ENCODE measurements around the gene FNDC10.

Gene FNDC10

GRCh38 chr1:1627829-1628753, 28.2 kb upstream of the FNDC10 start:
- peak; percentile 67 for DNase-seq

- DNase-seq = no peak
Measured at GRCh38 chr1:1627261-1627828, 27.4 kb upstream of the FNDC10 start.

- no peak for DNase-seq
Measured at GRCh38 chr1:1626207-1627141, 26.5 kb upstream of the FNDC10 start.

- DNase-seq = no peak
Measured at GRCh38 chr1:1625824-1626206, 25.9 kb upstream of the FNDC10 start.

- DNase-seq = no peak
Measured at GRCh38 chr1:1625404-1625775, 25.5 kb upstream of the FNDC10 start.

DNA sequence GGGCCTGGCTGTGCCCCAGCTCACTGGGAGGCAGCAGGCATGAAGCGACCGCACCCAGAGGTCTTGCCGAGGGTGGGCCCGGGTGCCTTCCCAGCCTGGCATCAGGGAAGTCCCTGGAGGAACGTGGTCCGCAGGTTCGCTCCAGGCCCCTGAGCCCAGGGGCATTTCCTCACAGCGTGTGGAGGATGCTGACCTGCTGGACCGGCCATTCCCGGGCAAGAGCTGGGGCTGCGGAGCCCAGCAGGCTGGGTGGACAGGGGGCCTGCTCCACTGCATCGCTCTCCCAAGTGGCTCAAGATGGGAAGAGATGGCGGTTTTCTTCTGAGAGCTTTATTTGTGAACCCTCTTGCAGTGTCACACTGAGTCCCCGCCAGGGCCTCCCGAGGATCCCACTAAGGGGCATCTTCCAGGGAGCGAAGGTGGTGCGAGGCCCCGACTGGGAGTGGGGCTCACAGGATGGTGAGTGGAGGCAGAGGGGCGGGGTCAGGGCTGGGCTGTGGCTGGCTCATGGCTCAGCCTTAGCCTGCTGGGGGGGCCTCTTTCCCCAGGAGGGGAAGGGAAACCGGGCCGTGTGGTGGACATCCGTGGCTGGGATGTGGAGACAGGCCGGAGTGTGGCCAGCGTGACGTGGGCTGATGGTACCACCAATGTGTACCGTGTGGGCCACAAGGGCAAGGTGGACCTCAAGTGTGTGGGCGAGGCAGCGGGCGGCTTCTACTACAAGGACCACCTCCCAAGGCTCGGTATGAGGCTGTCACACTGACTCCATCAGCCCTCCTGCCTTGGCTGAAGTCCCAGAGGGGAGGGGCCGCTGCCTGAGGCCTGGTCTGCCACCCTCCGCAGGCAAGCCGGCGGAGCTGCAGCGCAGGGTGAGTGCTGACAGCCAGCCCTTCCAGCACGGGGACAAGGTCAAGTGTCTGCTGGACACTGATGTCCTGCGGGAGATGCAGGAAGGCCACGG, 24.8 kb upstream of the FNDC10 start:
- peak; percentile 74 for DNase-seq

DNA sequence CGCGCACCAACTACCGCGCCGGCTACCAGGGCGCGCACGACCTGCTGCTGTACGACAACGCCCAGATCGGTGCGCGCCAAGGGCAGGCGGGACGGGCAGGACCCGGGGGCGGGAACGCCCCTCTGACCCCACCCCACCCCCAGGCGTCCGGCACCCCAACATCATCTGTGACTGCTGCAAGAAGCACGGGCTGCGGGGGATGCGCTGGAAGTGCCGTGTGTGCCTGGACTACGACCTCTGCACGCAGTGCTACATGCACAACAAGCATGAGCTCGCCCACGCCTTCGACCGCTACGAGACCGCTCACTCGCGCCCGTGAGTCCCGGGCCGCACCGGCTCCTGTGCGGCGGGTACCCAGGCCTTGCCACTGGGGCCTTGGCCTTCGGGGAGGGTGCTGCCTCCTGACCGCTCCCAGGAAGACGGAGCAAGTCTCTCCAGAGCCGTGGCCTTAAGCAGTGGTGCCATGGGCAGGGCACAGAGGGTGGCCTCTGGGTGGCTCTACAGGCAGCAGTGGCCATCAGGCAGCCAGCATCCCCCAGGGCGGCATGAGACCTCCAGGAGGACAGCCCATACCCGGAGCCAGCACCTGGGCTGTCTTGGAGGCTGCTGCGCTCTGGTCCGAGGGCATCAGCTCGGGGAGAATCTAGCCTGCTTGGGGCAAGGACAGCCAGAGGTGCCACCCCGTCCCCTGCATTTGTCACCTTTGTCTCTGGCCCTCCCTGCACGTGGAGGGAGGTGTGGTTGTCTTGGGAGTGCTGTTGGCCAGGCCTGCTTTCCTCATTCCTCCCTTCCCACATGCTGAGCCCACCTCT, 23.9 kb upstream of the FNDC10 start:
- DNase-seq = no peak

DNA sequence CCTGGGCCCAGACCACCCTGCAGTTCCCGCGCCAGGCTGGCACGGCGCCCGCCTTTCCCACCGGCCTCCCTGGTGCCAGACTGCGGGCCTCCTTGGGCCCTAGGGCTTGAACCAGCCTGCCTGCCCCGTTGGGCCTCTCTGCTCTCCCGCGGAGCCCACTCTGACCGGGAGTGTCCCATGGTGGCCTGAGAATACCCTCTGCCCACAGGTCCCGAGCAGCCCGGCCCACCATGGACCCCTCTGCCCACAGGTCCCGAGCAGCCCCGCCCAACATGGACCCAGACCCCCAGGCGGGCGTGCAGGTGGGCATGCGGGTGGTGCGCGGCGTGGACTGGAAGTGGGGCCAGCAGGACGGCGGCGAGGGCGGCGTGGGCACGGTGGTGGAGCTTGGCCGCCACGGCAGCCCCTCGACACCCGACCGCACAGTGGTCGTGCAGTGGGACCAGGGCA, 23.3 kb upstream of the FNDC10 start:
- DNase-seq = no peak

GRCh38 chr1:1622788-1623094, 22.8 kb upstream of the FNDC10 start:
- no peak for DNase-seq

- DNase-seq = no peak
Measured at GRCh38 chr1:1622010-1622787, 22.3 kb upstream of the FNDC10 start.

GRCh38 chr1:1621173-1622009, 21.5 kb upstream of the FNDC10 start:
- DNase-seq = no peak

DNA sequence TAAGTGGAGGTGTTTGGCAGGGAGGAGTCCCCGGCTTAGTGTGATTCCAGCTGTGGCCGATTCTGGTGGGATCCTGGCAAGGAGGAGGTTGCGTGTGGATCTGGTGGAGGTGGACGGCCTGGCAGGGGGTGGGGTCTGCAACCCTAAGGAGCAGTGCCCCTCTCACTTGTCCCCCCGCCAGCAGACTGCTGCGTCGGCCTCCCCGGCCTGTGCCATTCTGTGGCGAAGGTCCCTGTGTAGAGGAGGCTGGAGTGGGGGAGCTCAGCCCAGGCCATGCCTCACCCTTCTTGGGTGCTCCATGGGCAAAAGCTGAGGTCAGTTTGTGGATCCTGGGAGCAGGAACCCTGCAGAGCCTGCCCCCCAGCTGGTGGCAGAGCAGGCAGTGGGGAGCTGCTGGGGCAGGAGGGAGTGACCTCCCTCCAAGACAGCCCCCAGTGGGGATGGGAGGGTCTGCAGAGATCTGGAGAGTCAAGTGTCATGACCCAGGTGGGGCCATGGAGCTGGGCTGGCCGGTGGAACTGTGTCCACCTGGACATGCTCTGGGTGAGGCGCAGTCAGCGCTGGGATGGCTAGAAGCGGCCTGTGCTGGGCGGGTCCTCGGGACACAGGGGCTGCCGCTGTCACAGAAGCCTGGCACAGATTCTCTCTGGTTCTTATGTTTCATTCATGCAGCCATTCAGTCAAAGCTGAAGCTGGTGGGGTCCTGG, 20.7 kb upstream of the FNDC10 start:
- no peak for DNase-seq

GRCh38 chr1:1619917-1620361, 20.0 kb upstream of the FNDC10 start:
- no peak for DNase-seq

GRCh38 chr1:1618396-1619068, 18.6 kb upstream of the FNDC10 start:
- DNase-seq = no peak

- no peak for DNase-seq
Measured at GRCh38 chr1:1617925-1618324, 18.0 kb upstream of the FNDC10 start.

DNA sequence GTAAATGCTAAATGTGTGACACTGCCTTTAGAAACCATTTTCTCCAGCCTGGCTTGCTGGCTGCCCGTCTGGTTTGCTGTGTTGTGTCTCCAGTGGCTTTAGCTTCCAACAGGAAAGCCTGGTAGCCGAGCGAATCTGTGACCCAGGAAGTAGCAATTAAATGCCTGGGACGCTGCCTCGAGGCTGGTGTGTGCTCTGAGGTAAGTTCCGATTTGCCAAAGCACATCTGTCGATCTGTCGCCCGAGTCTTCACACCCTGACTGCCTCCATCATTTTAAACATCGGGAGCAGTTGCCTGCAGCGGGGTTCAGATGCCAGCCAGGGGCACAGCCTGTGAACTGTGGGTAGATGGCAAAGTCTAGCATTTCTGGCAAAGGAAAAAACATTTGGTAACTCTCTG, 17.6 kb upstream of the FNDC10 start:
- DNase-seq = no peak

- DNase-seq = no peak
Measured at GRCh38 chr1:1616838-1617237, 16.9 kb upstream of the FNDC10 start.

GRCh38 chr1:1616045-1616790, 16.3 kb upstream of the FNDC10 start:
- peak; percentile 27 for DNase-seq

Measured in NCI-H69 (cell line).